Measurements from ENCODE around the gene DACT3.

Gene DACT3

DNA sequence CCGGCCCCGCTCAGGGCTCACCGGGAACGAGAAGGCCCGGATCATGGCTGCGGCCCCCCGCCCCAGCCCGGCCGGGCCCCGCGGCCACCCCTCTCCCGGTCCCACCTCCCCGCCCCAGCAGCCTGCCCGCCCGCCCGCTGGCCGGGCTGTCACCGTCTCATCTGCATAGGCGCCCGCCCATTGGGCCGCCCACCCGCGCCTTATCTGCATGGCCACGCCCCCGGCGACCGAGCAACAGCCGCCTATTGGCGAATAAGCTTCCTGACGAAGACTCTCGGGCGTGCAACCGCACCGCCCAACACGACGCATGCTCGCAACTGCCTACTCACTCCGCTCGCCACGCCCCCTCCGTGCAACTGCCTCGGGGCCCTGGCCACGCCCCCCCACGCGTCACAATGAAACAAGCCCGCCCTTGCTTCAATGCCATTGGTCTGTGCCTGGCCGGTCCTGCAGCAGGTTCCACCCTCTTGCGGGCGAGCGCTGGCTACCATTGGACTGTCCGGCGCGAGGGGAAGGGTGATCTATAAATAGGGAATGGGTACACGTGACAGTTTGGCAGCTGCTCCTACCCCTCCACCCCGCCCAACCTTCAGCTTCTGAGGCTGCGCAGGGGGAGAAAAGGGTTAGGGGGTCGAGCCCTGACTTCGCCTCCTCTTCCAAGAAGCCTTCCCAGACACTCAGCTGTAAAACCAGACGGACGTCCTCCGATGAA lies at the start of gene DACT3:
Gene DACT3 (minus strand): TSS at position 163 of the 712 bp plus-strand sequence. CDS start 118 bp downstream, at position 45.
- Mint-ChIP-seq H3K27me3 (peaks cover 83% of the 10 kb centered on the region), H3K4me3 (peak within 1 kb of the TSS; percentile 66), H3K9me3 (no peaks in the 10 kb centered on the region), H3K27ac (peak within 1 kb of the TSS; percentile 87), H3K36me3 (no peaks in the 10 kb centered on the region), H3K4me1 (peaks cover 23% of the 10 kb centered on the region)
- CTCF ChIA-PET, result interaction anchor here (0.8 to 8.2 kb wide), 21 partner anchors 12 to 145 kb away, joined by 3 to 147 read pairs (median 7); partner anchors contain the start of genes CALM3 and GNG8
- peak; percentile 100 for DNase-seq

- Mint-ChIP-seq H3K27me3 (no peaks in the 10 kb centered on the region), H3K9me3 (no peaks in the 10 kb centered on the region), H3K36me3 (peaks cover 55% of the 10 kb centered on the region), H3K4me3 (no peak overlapping the region), H3K27ac (no peak overlapping the region), H3K4me1 (peaks cover 32% of the 10 kb centered on the region)
- CTCF ChIA-PET, result interaction anchor here (0.6 to 2.4 kb wide), 3 partner anchors 18 to 134 kb away, joined by 3 to 9 read pairs (median 3); no protein-coding TSS in a partner anchor
- DNase-seq, result no peak
Observed at GRCh38 chr19:46710687-46711086, 49.7 kb upstream of the DACT3 start.

DNA sequence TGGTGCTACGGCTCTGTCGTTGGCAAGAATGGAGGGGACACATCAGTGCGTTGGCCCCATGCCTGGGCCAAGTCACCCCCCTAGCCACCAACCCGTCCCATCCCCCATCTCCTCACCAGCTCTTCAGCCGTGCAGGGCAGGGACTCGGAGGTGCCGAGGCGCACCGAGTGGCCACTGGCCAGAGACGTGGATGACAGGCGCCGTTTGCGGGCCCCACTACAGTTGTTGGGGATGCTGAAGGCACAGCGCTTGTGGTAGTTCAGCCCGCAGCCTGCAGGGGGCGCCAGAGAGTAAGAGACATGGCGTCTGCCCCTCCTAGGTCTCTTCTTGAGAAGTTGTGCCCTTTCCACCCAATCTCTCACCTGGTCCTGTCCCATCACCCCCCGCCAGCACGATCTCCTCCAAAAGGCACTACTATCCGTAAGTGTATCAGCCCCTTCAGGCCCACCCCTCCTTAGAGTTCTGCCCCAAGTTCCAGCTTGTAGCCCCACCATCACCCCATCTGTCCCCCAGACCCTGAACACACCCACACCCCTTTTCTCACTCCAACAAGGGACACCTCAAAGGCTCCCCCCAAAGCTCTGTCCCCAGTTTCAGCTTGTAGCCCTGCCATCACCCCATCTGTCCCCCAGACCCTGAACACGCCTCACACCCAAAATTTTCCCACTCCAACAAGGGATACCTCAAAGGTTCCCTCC lies 43.5 kb upstream of the DACT3 start:
- CTCF ChIA-PET, result interaction anchor here (0.6 to 6.7 kb wide), 21 partner anchors 8 to 251 kb away, joined by 3 to 73 read pairs (median 4); no protein-coding TSS in a partner anchor
- H3K27ac Mint-ChIP-seq, result peak overlapping the region; percentile 81
- no peaks in the 10 kb centered on the region for H3K9me3 Mint-ChIP-seq
- no peak overlapping the region for H3K4me3 Mint-ChIP-seq
- H3K4me1 Mint-ChIP-seq, result peaks cover 16% of the 10 kb centered on the region
- peak; percentile 91 for DNase-seq
- peaks cover 61% of the 10 kb centered on the region for H3K36me3 Mint-ChIP-seq
- H3K27me3 Mint-ChIP-seq, result no peaks in the 10 kb centered on the region

GRCh38 chr19:46700704-46701103 lies 39.7 kb upstream of the DACT3 start:
- H3K27ac Mint-ChIP-seq, result no peak overlapping the region
- no peaks in the 10 kb centered on the region for H3K27me3 Mint-ChIP-seq
- H3K9me3 Mint-ChIP-seq, result no peaks in the 10 kb centered on the region
- no peak for DNase-seq
- peaks cover 10% of the 10 kb centered on the region for H3K4me1 Mint-ChIP-seq
- no peak overlapping the region for H3K4me3 Mint-ChIP-seq
- peaks cover 69% of the 10 kb centered on the region for H3K36me3 Mint-ChIP-seq
- CTCF ChIA-PET, result interaction anchor here (1.4 kb wide), 1 partner anchor 12 kb away, joined by 5 read pairs; no protein-coding TSS in a partner anchor

GRCh38 chr19:46698395-46699321 lies 37.7 kb upstream of the DACT3 start:
- Mint-ChIP-seq H3K27me3 (no peaks in the 10 kb centered on the region), H3K4me1 (no peaks in the 10 kb centered on the region), H3K9me3 (no peaks in the 10 kb centered on the region), H3K4me3 (no peak overlapping the region), H3K36me3 (peaks cover 65% of the 10 kb centered on the region), H3K27ac (peak overlapping the region; percentile 55)
- DNase-seq, result no peak
- CTCF ChIA-PET, result no interaction called here

GRCh38 chr19:46697204-46697960 lies 36.4 kb upstream of the DACT3 start:
- Mint-ChIP-seq H3K4me1 (no peaks in the 10 kb centered on the region), H3K27me3 (no peaks in the 10 kb centered on the region), H3K9me3 (no peaks in the 10 kb centered on the region), H3K27ac (no peak overlapping the region), H3K36me3 (peaks cover 73% of the 10 kb centered on the region), H3K4me3 (no peak overlapping the region)
- CTCF ChIA-PET, result no interaction called here
- peak; percentile 51 for DNase-seq

- Mint-ChIP-seq H3K9me3 (no peaks in the 10 kb centered on the region), H3K36me3 (peaks cover 74% of the 10 kb centered on the region), H3K27ac (no peak overlapping the region), H3K4me1 (no peaks in the 10 kb centered on the region), H3K4me3 (no peak overlapping the region), H3K27me3 (no peaks in the 10 kb centered on the region)
- CTCF ChIA-PET, result no interaction called here
- DNase-seq, result no peak
Observed at GRCh38 chr19:46696866-46697203, 35.9 kb upstream of the DACT3 start.

- Mint-ChIP-seq H3K9me3 (no peaks in the 10 kb centered on the region), H3K36me3 (peaks cover 76% of the 10 kb centered on the region), H3K4me3 (no peak overlapping the region), H3K27me3 (no peaks in the 10 kb centered on the region), H3K27ac (no peak overlapping the region), H3K4me1 (no peaks in the 10 kb centered on the region)
- CTCF ChIA-PET, result no interaction called here
- no peak for DNase-seq
Observed at GRCh38 chr19:46696052-46696451, 35.1 kb upstream of the DACT3 start.

- H3K36me3 Mint-ChIP-seq, result peaks cover 82% of the 10 kb centered on the region
Observed at GRCh38 chr19:46693760-46694159, 32.8 kb upstream of the DACT3 start.

GRCh38 chr19:46692918-46693722 lies 32.1 kb upstream of the DACT3 start:
- CTCF ChIA-PET, result no interaction called here
- Mint-ChIP-seq H3K36me3 (peaks cover 78% of the 10 kb centered on the region), H3K27me3 (no peaks in the 10 kb centered on the region), H3K4me3 (no peak overlapping the region), H3K9me3 (no peaks in the 10 kb centered on the region), H3K4me1 (no peaks in the 10 kb centered on the region), H3K27ac (no peak overlapping the region)
- no peak for DNase-seq

More at GRCh38 chr19:46693760-46694159, 32.8 kb upstream of the DACT3 start:
- no peak for DNase-seq
- no peaks in the 10 kb centered on the region for H3K9me3 Mint-ChIP-seq
- H3K27me3 Mint-ChIP-seq, result no peaks in the 10 kb centered on the region
- H3K4me1 Mint-ChIP-seq, result no peaks in the 10 kb centered on the region
- CTCF ChIA-PET, result no interaction called here
- no peak overlapping the region for H3K4me3 Mint-ChIP-seq
- no peak overlapping the region for H3K27ac Mint-ChIP-seq

DNA sequence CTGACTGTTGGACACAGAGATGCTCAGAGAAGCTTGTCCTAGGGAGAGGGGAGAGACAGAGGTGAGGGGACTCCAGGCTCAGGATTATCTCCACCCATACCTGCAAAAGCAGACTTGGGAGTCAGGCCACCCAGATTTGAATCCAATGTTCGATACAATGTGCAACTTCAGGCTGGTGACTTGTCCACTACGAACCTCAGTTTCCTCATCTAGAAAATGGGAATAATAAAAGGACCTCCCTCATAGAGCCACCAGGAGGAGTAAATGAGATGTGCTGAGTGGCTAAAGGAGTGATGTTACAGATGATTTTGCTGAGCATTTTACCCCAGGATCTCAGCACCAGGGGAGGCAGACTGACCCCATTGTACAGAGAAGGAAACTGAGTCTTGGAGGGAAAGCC lies 31.0 kb upstream of the DACT3 start:
- no peak overlapping the region for H3K27ac Mint-ChIP-seq
- no peak for DNase-seq

DNA sequence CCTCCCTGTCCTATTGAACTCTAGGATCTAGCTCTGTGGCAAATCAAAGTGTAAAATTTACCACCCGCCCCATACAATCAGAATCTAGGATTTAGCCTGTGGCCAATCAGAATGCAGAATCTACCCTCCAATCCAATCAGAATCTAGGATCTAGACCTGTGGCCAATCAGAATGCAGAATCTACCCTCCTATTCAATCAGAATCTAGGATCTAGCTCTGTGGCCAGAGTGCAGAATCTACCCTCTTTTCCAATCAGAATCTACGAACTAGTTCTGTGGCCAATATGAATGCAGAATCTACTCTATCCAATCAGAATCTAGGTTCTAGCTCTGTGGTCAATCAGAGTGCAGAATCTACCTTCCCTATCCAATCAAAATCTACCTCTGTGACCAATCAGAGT lies 30.1 kb upstream of the DACT3 start:
- no peaks in the 10 kb centered on the region for H3K9me3 Mint-ChIP-seq
- H3K4me1 Mint-ChIP-seq, result no peaks in the 10 kb centered on the region
- H3K36me3 Mint-ChIP-seq, result peaks cover 74% of the 10 kb centered on the region
- H3K27me3 Mint-ChIP-seq, result no peaks in the 10 kb centered on the region
- H3K27ac Mint-ChIP-seq, result peak overlapping the region; percentile 7
- CTCF ChIA-PET, result interaction anchor here (1.0 to 2.0 kb wide), 6 partner anchors 14 to 78 kb away, joined by 3 to 6 read pairs (median 4); no protein-coding TSS in a partner anchor
- no peak overlapping the region for H3K4me3 Mint-ChIP-seq
- DNase-seq, result no peak

More for the DNA sequence above, 31.0 kb upstream of the DACT3 start:
- Mint-ChIP-seq H3K27me3 (no peaks in the 10 kb centered on the region), H3K9me3 (no peaks in the 10 kb centered on the region), H3K36me3 (peaks cover 77% of the 10 kb centered on the region), H3K4me3 (no peak overlapping the region), H3K4me1 (no peaks in the 10 kb centered on the region)
- CTCF ChIA-PET, result interaction anchor here (1.3 to 2.0 kb wide), 3 partner anchors 13 to 79 kb away, joined by 4 to 6 read pairs (median 4); no protein-coding TSS in a partner anchor

- H3K27ac Mint-ChIP-seq, result no peak overlapping the region
- H3K27me3 Mint-ChIP-seq, result no peaks in the 10 kb centered on the region
- no peaks in the 10 kb centered on the region for H3K9me3 Mint-ChIP-seq
- no peak for DNase-seq
- H3K4me3 Mint-ChIP-seq, result no peak overlapping the region
- H3K4me1 Mint-ChIP-seq, result no peaks in the 10 kb centered on the region
- CTCF ChIA-PET, result no interaction called here
- H3K36me3 Mint-ChIP-seq, result peaks cover 76% of the 10 kb centered on the region
Observed at GRCh38 chr19:46689358-46689757, 28.4 kb upstream of the DACT3 start.

All from activated naive CD4-positive, alpha-beta T cell treated with anti-CD3 and anti-CD28 coated beads, Interleukin-2, amount 10 ng/mL, durations not matched to agents 7 days and 5 days (primary cell).